H1 (cell line): ENCODE data around the gene IFNG.

Experiments used
- BRCA1 ChIP-seq: IDR thresholded peaks from 2 replicates; pipeline ENCODE4 v1.6.1; 2012; ENCODE audit warnings: low read depth, low read length, improper control_type of control experiment
- CTCF ChIP-seq, 3 experiments: IDR thresholded peaks; 1 replicate in 2 of 3; 2 replicates in 1 of 3; pipeline versions ENCODE4 v1.5.1 to v1.6.1; 2011; ENCODE audit warnings: low read length in 3 of 3, mild to moderate bottlenecking in 3 of 3, inconsistent platforms in 2 of 3, low read depth in 1 of 3, moderate library complexity in 1 of 3; ENCODE audit not compliant: insufficient read depth in 1 of 3; ENCODE audit errors: control extremely low read depth in 1 of 3
- EP300 ChIP-seq, 2 experiments: IDR thresholded peaks; 1 replicate in 1 of 2; 2 replicates in 1 of 2; pipeline ENCODE4 v1.6.1; 2011 to 2012; ENCODE audit warnings: low read depth in 2 of 2, low read length in 2 of 2, mild to moderate bottlenecking in 2 of 2, borderline replicate concordance in 1 of 2, inconsistent platforms in 1 of 2, moderate library complexity in 1 of 2
- HDAC2 ChIP-seq, 2 experiments: fragments of 300-600 bp in 1 of 2; sonication (generic) in 1 of 2; IDR thresholded peaks; 2 replicates each; pipeline ENCODE4 v1.6.1; 2011 to 2012; ENCODE audit warnings: low read depth in 2 of 2, low read length in 2 of 2, mild to moderate bottlenecking in 2 of 2, moderate library complexity in 2 of 2, borderline replicate concordance in 1 of 2, inconsistent platforms in 1 of 2
- MAFK ChIP-seq: IDR thresholded peaks from 2 replicates; pipeline ENCODE4 v1.6.1; 2012; ENCODE audit warnings: low read depth, mild to moderate bottlenecking, improper control_type of control experiment, low read length
- NRF1 ChIP-seq: IDR thresholded peaks from 2 replicates; pipeline ENCODE4 v1.6.1; 2011; ENCODE audit warnings: mild to moderate bottlenecking, low read depth, low read length, improper control_type of control experiment
- POLR2A ChIP-seq, 2 experiments: IDR thresholded peaks; 1 replicate in 1 of 2; 2 replicates in 1 of 2; pipeline ENCODE4 v1.6.1; 2011; ENCODE audit warnings: low read depth in 2 of 2, low read length in 2 of 2, mild to moderate bottlenecking in 2 of 2; ENCODE audit errors: control extremely low read depth in 1 of 2
- SP1 ChIP-seq: IDR thresholded peaks from 2 replicates; pipeline ENCODE4 v1.6.1; 2011; ENCODE audit warnings: low read depth, low read length
- YY1 ChIP-seq: IDR thresholded peaks from 2 replicates; pipeline ENCODE4 v1.6.1; 2011; ENCODE audit warnings: low read depth, mild to moderate bottlenecking, low read length
- ZNF274 ChIP-seq: IDR thresholded peaks from 2 replicates; pipeline ENCODE4 v1.7.0; 2012; ENCODE audit warnings: low read length, borderline replicate concordance; ENCODE audit errors: extremely low read depth

GRCh38 chr12:68109444-68110217, 49.9 kb downstream of the IFNG start:
- TF ChIP-seq MAFK: no peak
- TF ChIP-seq NRF1: no peak
- TF ChIP-seq YY1: no peak
- no peak for TF ChIP-seq CTCF (IDR thresholded peaks at IDR 0.05; ENCODE audit: control extremely low read depth in 1 of 3, insufficient read depth in 1 of 3, low read depth in 1 of 3, low read length in 3 of 3)
- TF ChIP-seq POLR2A (IDR thresholded peaks at IDR 0.05; ENCODE audit: control extremely low read depth in 1 of 2, low read depth in 2 of 2, low read length in 2 of 2): no peak
- TF ChIP-seq SP1: no peak
- no peak for TF ChIP-seq BRCA1
- TF ChIP-seq EP300 (IDR thresholded peaks at IDR 0.05; ENCODE audit: borderline replicate concordance in 1 of 2, low read depth in 2 of 2, low read length in 2 of 2): no peak
- TF ChIP-seq HDAC2 (IDR thresholded peaks at IDR 0.05; ENCODE audit: borderline replicate concordance in 1 of 2, low read depth in 2 of 2, low read length in 2 of 2): no peak
- TF ChIP-seq ZNF274: no peak
